ENCODE measurements around the gene PIGM.

The PIGM gene

DNA sequence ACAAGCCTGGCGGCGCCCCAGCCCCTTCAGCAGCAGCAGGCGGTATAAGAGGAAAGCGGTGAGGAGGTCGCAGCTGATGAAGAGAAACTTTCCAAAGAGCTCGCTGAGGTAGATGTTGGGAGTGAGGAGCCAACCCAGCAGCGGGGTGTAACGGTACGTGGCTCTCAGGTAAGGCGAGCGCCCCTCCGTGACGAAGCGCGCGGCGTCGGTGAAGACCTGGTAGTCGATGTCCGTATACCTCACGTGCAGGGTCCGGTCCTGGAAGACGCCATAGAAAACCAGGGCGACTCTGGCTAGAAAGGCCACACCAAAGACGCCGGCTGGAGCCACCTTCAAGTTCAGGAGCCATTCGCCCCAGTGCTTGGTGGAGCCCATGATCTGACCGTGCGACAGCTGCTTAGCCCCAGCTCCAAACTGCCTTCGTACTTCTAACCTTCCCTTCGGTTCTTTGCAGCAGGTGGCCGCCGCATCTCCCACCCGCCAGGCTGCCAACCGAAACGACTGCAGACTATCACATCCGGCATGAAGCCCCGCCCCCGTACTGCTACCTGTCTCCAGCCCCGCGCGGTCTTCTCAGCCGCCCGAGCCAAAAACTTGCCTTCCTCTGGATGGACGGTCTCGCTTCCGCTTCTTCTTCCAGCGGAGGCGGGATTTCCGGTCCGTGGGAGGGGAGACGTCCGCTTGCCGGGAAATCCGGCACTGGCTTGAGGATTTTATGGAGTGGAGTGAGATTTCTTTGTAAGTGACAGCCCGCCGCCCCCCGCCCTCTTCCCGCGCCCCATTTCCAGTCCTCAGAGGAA is at the start of gene PIGM:
TSS of gene PIGM (minus strand) at position 626 of the 800 bp plus-strand sequence. CDS start at position 375, 251 bp downstream.
- peak; percentile 88 to 90 for DNase-seq (ENCODE audit: low read depth in 2 of 2)
- TF ChIP-seq, protein P1, sequence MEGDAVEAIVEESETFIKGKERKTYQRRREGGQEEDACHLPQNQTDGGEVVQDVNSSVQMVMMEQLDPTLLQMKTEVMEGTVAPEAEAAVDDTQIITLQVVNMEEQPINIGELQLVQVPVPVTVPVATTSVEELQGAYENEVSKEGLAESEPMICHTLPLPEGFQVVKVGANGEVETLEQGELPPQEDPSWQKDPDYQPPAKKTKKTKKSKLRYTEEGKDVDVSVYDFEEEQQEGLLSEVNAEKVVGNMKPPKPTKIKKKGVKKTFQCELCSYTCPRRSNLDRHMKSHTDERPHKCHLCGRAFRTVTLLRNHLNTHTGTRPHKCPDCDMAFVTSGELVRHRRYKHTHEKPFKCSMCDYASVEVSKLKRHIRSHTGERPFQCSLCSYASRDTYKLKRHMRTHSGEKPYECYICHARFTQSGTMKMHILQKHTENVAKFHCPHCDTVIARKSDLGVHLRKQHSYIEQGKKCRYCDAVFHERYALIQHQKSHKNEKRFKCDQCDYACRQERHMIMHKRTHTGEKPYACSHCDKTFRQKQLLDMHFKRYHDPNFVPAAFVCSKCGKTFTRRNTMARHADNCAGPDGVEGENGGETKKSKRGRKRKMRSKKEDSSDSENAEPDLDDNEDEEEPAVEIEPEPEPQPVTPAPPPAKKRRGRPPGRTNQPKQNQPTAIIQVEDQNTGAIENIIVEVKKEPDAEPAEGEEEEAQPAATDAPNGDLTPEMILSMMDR (IDR thresholded peaks at IDR 0.05; ENCODE audit: low read depth, low read length), result no peak

DNA sequence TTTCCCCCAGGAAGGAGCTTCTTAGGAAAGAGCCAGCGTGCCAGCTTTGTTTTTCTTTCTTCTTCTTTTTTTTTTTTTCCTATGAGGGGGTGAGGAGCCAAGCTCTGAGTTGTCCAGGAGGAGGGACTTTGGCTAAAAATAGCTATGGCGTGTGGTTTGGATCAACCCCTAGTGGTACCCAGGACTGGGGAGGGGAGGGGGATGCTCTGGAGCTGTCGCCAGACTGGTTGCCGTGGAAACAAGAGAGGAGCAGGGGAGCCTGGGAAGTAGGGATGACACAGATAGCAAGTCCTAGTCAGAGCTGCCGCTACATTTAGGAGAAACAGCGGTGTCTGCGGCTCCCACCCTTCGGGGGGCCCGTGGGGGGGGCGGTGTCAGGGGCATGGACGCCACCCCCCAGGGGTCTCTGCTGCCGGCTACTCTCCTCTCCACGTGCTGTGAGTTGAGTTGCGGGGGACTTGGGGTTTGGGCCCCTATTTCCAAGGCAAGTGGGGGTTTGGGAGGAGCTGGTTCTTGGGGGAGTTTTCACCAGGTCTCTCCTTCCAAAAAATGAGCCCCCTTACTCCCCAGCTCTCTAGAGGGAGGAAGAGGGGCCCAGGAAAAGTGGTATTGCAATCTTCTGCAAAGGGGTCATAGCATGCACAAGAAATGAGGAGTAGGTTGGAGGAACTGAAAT is 49.6 kb upstream of the PIGM start, which contains the start of gene KCNJ9:
TSS of gene KCNJ9 (plus strand) at position 278 of the 676 bp plus-strand sequence. CDS start 2,493 bp downstream, outside the sequence.
- no peak within 1 kb of the TSS for H3K4me3 ChIP-seq (replicated peaks in 1 of 2; ENCODE audit: low read depth in 2 of 2, low read length in 2 of 2)
- TF ChIP-seq, protein P1 (IDR thresholded peaks at IDR 0.05; ENCODE audit: low read depth, low read length), result no peak

More for the DNA sequence above, at the start of gene PIGM:
- peak within 1 kb of the TSS; percentile 86 to 87 for H3K4me3 ChIP-seq (replicated peaks in 1 of 2; ENCODE audit: low read depth in 2 of 2, low read length in 2 of 2)

DNA sequence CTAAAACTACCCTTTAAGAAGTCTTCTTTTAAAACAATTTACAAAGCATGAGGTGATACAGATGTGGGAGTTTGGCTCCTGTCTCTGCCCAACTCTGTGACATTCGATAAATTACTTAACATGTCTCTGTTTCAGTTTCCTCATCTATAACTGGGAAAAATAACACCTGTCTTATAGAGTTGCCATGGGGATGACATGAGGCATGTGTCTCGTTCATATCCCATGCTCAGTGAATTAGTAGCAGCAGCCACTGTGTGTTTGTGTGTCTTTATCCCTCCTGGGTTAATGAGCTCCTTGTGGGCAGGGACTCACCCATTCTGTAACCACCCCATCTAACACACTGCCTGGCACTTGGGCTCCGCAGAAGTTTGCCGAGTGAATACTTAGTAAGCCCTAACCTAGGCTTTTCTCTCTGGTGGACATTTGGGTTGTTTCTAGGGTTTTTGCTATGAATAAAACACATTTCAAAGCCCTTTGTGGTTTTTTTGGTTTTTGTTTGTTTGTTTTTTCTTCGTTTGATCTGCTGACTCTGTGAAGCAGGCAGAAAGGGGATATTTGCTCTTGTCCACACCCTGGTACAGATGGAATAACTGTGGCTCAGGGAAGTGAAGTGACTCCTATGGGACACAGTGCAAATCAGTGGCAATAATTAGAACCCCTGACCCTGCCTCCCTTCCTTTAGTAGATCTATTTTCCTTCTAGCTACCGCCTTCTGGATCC is 48.8 kb upstream of the PIGM start:
- no peak overlapping the region for H3K4me3 ChIP-seq (replicated peaks in 1 of 2; ENCODE audit: low read depth in 2 of 2, low read length in 2 of 2)
- TF ChIP-seq, protein P1 (IDR thresholded peaks at IDR 0.05; ENCODE audit: low read depth, low read length), result no peak
- no peak for DNase-seq (ENCODE audit: low read depth in 2 of 2)

More for the DNA sequence above, 49.6 kb upstream of the PIGM start, which contains the start of gene KCNJ9:
- peak in 1 of 2 donors; percentile 24 for DNase-seq (ENCODE audit: low read depth in 2 of 2)

DNA sequence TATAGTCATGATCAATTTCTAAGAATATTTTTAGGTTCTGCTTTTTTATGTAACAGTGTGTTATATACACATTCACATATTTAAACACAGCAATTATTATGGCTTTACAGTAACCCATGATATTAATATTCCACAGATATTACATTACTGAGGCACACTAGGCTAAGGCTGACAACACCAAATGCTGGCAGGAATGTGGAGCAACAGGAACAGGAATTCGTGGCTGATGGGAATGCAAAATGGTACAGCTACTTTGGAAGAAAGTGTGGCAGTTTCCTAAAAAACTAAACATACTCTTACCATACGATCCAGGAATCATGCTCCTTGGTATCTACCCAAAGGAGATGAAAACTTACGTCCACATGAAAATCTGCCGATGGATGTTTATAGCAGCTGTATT is 47.7 kb upstream of the PIGM start:
- H3K4me3 ChIP-seq (replicated peaks in 1 of 2; ENCODE audit: low read depth in 2 of 2, low read length in 2 of 2), result no peak overlapping the region
- TF ChIP-seq, protein P1 (IDR thresholded peaks at IDR 0.05; ENCODE audit: low read depth, low read length), result no peak
- no peak for DNase-seq (ENCODE audit: low read depth in 2 of 2)

DNA sequence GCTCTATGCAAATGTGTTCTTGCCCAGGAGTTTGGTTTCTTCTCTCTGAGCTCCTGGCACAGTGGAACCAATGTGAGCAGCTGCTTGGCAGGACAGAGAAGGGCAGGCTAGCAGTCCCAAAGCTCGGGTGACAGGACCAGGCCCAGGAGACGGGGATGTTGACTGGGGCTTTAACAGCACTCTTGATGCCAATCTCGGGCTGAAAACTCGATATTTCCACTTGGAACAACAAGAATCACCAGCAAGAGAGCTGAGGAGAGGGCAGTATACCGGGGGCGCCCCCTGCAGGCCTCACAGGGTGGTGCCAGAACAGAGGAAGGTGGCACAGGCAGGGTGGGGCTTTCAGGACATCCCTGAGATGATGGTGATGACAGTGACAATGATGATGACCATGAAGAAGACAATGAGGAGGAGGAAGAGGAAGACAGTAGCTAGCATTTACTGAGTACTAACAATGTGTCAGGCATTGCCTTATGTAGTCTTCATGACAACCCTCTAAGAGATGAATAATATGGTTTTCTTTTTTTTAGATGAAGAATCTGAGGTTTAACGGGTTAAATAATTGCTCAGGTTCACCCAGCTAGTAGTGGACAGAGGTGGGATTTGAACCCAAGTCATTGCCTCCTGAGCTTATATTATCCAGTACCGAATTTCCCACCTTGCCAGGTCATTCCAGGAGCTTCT is 46.9 kb upstream of the PIGM start:
- TF ChIP-seq, protein P1 (IDR thresholded peaks at IDR 0.05; ENCODE audit: low read depth, low read length), result peak; percentile 88
- DNase-seq (ENCODE audit: low read depth in 2 of 2), result peak; percentile 32 to 46
- H3K4me3 ChIP-seq (replicated peaks in 1 of 2; ENCODE audit: low read depth in 2 of 2, low read length in 2 of 2), result no peak overlapping the region

DNA sequence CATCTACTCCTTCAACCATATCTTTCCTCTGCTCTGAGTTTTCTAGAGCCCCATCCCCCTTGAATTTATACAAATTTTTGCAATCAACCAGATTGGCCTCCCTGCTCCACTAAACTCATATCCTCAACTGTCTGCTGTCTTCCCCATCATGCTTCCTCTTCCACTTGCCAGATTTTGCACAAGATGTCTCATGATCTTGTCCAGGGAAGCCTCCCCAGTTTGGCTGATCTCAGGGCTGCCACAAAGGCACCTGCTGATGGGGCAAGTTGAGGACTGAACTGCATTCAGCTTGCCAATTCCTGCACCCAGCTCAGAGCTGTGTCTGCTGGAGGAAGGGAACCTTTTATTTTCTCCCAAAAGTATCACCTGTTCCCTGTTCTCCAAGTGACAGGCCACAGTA is 45.7 kb upstream of the PIGM start:
- no peak overlapping the region for H3K4me3 ChIP-seq (replicated peaks in 1 of 2; ENCODE audit: low read depth in 2 of 2, low read length in 2 of 2)
- TF ChIP-seq, protein P1 (IDR thresholded peaks at IDR 0.05; ENCODE audit: low read depth, low read length), result no peak
- no peak for DNase-seq (ENCODE audit: low read depth in 2 of 2)

Data from cardiac fibroblast (primary cell).